HepG2 (cell line): ENCODE measurements around the gene FAM193A. TPM values are rescaled to one million over a fixed set of nuclear protein-coding genes. Genes with fewer than 3 reads are reported as not detected.
A peak's percentile ranks its signal among the peaks of the same experiment; 100 is the strongest.

Experiments used
- ARNT2 ChIP-seq: sonication (generic); formaldehyde crosslinking; IDR thresholded peaks from 2 replicates; pipeline ENCODE4 v1.8.0; 2022; ENCODE audit warnings: mild to moderate bottlenecking, low read depth, missing genetic modification reagents, moderate library complexity
- ELF1 ChIP-seq: sonication (generic); formaldehyde crosslinking; IDR thresholded peaks from 2 replicates; pipeline ENCODE4 v1.4.0; 2020; ENCODE audit warnings: missing genetic modification reagents
- KDM3A ChIP-seq: IDR thresholded peaks from 2 replicates; pipeline ENCODE4 v1.6.1; 2018; ENCODE audit warnings: low read depth, missing compliant biosample characterization
- KLF12 ChIP-seq: sonication (generic); formaldehyde crosslinking; IDR thresholded peaks from 2 replicates; pipeline ENCODE4 v1.4.0; 2020; ENCODE audit warnings: missing genetic modification reagents, borderline replicate concordance
- KMT2A ChIP-seq: sonication (generic); formaldehyde crosslinking; IDR thresholded peaks from 2 replicates; pipeline ENCODE4 v1.4.0; 2020; ENCODE audit warnings: missing genetic modification reagents
- MAFF ChIP-seq: IDR thresholded peaks from 2 replicates; pipeline ENCODE4 v1.6.1; 2011; ENCODE audit warnings: low read depth, low read length, improper control_type of control experiment
- TBL1XR1 ChIP-seq: fragments of 150-350 bp; IDR thresholded peaks from 2 replicates; pipeline ENCODE4 v1.6.1; 2014; ENCODE audit warnings: borderline replicate concordance, low read length; ENCODE audit not compliant: partially characterized antibody
- ZC3H13 ChIP-seq: sonication (generic); formaldehyde crosslinking; IDR thresholded peaks from 2 replicates; pipeline ENCODE4 v1.8.1; 2023; ENCODE audit warnings: mild to moderate bottlenecking, missing genetic modification reagents, moderate library complexity
- ZFP82 ChIP-seq: sonication (generic); formaldehyde crosslinking; IDR thresholded peaks from 2 replicates; pipeline ENCODE4 v1.5.1; 2020; ENCODE audit warnings: mild to moderate bottlenecking, missing genetic modification reagents, borderline replicate concordance
- ZFP91 ChIP-seq: sonication (generic); formaldehyde crosslinking; IDR thresholded peaks from 2 replicates; pipeline ENCODE4 v1.9.0; 2022; ENCODE audit warnings: missing genetic modification reagents, mild to moderate bottlenecking, borderline replicate concordance
- ZMAT5 ChIP-seq: sonication (generic); formaldehyde crosslinking; IDR thresholded peaks from 2 replicates; pipeline ENCODE4 v1.5.0; 2020; ENCODE audit warnings: mild to moderate bottlenecking, low read depth, missing genetic modification reagents, borderline replicate concordance
- ZNF350 ChIP-seq: sonication (generic); formaldehyde crosslinking; IDR thresholded peaks from 2 replicates; pipeline ENCODE4 v1.4.0; 2020; ENCODE audit warnings: mild to moderate bottlenecking, low read depth, missing genetic modification reagents, borderline replicate concordance
- ZNF441 ChIP-seq: sonication (generic); formaldehyde crosslinking; IDR thresholded peaks from 2 replicates; pipeline ENCODE4 v1.7.0; 2021; ENCODE audit warnings: missing genetic modification reagents, borderline replicate concordance
- ZNF619 ChIP-seq: sonication (generic); formaldehyde crosslinking; IDR thresholded peaks from 2 replicates; pipeline ENCODE4 v1.4.0; 2020; ENCODE audit warnings: mild to moderate bottlenecking, missing genetic modification reagents
- ZNF777 ChIP-seq: sonication (generic); formaldehyde crosslinking; IDR thresholded peaks from 2 replicates; pipeline ENCODE4 v1.4.0; 2020; ENCODE audit warnings: missing genetic modification reagents
- ZNF781 ChIP-seq: sonication (generic); formaldehyde crosslinking; IDR thresholded peaks from 2 replicates; pipeline ENCODE4 v1.5.1; 2020; ENCODE audit warnings: borderline replicate concordance, mild to moderate bottlenecking, missing genetic modification reagents; ENCODE audit errors: not compliant biosample characterization
- polyA plus RNA-seq, 8 experiments: library from polyadenylated mRNA; depleted of rRNA in 3 of 8; stranded (reverse) in 7 of 8; unstranded in 1 of 8; fragments of >200 nt; fragmentation: Illumina TruSeq in 4 of 8; extraction: Trizol in 4 of 8; gene quantifications; 2 replicates each; pipeline versions ENCODE4 v1.2.1 to v1.2.3, GENCODE V29; 2011 to 2016; ENCODE audit warnings: low read depth in 4 of 8, missing spikeins in 1 of 8, mixed read lengths in 1 of 8; ENCODE audit not compliant: insufficient read depth in 1 of 8
- total RNA-seq, 5 experiments: library from RNA; depleted of rRNA; stranded (reverse); fragments of >200 nt; fragmentation: Illumina TruSeq; extraction: Trizol; gene quantifications; 2 replicates each; pipeline ENCODE4 v1.2.3, GENCODE V29; 2016; ENCODE audit warnings: low read depth in 1 of 5
- TF ChIP-seq, protein P1 (sequence below): sonication (generic); formaldehyde crosslinking; IDR thresholded peaks from 2 replicates; pipeline ENCODE4 v1.5.1; 2020; ENCODE audit warnings: mild to moderate bottlenecking, moderate library complexity, missing genetic modification reagents
- TF ChIP-seq, protein P2 (sequence below): sonication (generic); formaldehyde crosslinking; IDR thresholded peaks from 2 replicates; pipeline ENCODE4 v1.8.0; 2023; ENCODE audit warnings: mild to moderate bottlenecking, missing genetic modification reagents

FAM193A gene
- total and polyA plus RNA-seq, 2 of the 13 experiments (the other 11 are each of a cell fraction or from before 2014, with no cell fraction given): 5.7 to 8.7 TPM

DNA sequence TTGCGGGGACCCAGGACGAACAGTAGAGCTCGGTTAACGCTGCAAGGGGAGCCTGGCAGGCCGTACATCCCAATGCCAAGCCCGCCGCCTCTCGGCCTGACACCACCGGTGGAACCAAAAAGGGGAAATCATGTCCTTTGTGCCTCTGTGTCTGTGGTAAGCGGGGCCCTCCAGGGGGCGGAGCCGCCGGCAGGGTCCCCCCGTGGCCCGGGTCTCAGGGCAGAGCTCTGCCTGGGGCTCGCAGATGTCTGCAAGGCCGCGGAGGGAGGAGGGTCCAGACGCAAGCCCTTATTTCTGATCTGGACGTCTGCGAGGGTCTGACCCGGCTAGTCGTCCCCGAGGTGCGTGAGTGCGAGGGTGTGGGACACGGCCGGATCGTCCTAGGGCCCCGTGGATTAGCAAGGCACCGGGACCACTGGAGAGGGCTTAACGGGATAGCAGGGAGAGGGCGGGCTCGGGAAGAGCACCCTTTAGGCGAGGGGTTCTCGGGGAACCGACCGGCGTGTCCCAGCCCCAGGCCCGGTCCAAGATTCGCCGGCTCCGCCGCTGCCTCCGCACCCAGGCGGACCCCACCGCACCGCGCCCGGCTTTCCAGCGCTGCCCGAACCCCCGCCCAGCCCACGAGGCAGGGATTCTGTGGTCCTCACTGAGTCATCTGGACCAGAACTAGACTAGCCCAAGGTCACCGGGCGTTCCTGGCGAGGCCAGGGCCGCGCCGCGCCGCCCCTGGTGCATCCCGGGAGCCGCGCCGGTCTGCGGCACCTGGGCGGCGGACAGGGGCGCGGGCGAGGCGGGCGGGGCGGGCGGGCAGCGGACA, 863 bp upstream of the FAM193A start (continued):
- TF ChIP-seq KLF12 (CRISPR knock-in tag) (no peak), ZC3H13 (peak; percentile 73), KDM3A (CRISPR knock-in tag) (no peak), ZNF777 (CRISPR knock-in tag) (no peak), ZNF350 (CRISPR knock-in tag) (peak; percentile 36; the same call in 1 of the 2 replicates), ZNF441 (CRISPR knock-in tag) (0 out of 2 replicates have a peak, but pooled peaks have one; percentile 69), ZFP91 (CRISPR knock-in tag) (no peak), ZMAT5 (CRISPR knock-in tag) (no peak), KMT2A (CRISPR knock-in tag) (no peak; the same call in 1 of the 2 replicates), TBL1XR1 (no peak), ELF1 (CRISPR knock-in tag) (no peak), ZFP82 (CRISPR knock-in tag) (no peak; the same call in 1 of the 2 replicates), ZNF619 (CRISPR knock-in tag) (no peak), ARNT2 (CRISPR knock-in tag) (no peak), ZNF781 (no peak), MAFF (no peak)
- TF ChIP-seq, protein P1, sequence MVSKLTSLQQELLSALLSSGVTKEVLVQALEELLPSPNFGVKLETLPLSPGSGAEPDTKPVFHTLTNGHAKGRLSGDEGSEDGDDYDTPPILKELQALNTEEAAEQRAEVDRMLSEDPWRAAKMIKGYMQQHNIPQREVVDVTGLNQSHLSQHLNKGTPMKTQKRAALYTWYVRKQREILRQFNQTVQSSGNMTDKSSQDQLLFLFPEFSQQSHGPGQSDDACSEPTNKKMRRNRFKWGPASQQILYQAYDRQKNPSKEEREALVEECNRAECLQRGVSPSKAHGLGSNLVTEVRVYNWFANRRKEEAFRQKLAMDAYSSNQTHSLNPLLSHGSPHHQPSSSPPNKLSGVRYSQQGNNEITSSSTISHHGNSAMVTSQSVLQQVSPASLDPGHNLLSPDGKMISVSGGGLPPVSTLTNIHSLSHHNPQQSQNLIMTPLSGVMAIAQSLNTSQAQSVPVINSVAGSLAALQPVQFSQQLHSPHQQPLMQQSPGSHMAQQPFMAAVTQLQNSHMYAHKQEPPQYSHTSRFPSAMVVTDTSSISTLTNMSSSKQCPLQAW (CRISPR knock-in tag): no peak
- TF ChIP-seq, protein P2, sequence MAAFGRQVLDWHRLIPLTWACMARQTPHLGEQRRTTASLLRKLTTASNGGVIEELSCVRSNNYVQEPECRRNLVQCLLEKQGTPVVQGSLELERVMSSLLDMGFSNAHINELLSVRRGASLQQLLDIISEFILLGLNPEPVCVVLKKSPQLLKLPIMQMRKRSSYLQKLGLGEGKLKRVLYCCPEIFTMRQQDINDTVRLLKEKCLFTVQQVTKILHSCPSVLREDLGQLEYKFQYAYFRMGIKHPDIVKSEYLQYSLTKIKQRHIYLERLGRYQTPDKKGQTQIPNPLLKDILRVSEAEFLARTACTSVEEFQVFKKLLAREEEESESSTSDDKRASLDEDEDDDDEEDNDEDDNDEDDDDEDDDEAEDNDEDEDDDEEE (CRISPR knock-in tag): peak; percentile 80; the same call in 1 of the 2 replicates
